Stimulated activated CD8-positive, alpha-beta memory T cell treated with anti-CD3 and anti-CD28 coated beads, Interleukin-4, amount 100 ng/mL, for 24 hours (primary cell): Measurements from ENCODE around the gene KLRC3.
"Not testable (repeated sequence)": the region's sequence is repeated elsewhere in the genome, so short reads cannot be mapped to it uniquely, and the experiment has no call there.

Source experiments
- DNase-seq: peaks from one replicate; pipeline ENCODE4 v3.0.0-alpha.2; 2020; ENCODE audit warnings: low read depth

KLRC3 gene

GRCh38 chr12:10420334-10420733, at the start of gene KLRC3:
KLRC3 (minus strand) TSS chr12:10420595; CDS start chr12:10420550, 45 bp downstream.
- not testable (repeated sequence) for DNase-seq

GRCh38 chr12:10469701-10470100, 49.3 kb upstream of the KLRC3 start:
- DNase-seq, result no peak

GRCh38 chr12:10466311-10466710, 45.9 kb upstream of the KLRC3 start:
- no peak for DNase-seq

- no peak for DNase-seq
These were observed 37.4 kb upstream of the KLRC3 start for GRCh38 chr12:10457760-10458159.

GRCh38 chr12:10456856-10457255, 36.5 kb upstream of the KLRC3 start:
- no peak for DNase-seq

- DNase-seq, result no peak
These were observed 35.4 kb upstream of the KLRC3 start for GRCh38 chr12:10455766-10456165.

- DNase-seq, result no peak
These were observed 34.1 kb upstream of the KLRC3 start for GRCh38 chr12:10454531-10454930.

- no peak for DNase-seq
These were observed 32.8 kb upstream of the KLRC3 start, which contains the start of gene KLRC1 for GRCh38 chr12:10453156-10453555. KLRC1 (minus strand) TSS chr12:10453377; CDS start chr12:10451156, 2,221 bp downstream.

GRCh38 chr12:10448236-10448635, 27.8 kb upstream of the KLRC3 start:
- no peak for DNase-seq

- not testable (repeated sequence) for DNase-seq
These were observed 25.7 kb upstream of the KLRC3 start for GRCh38 chr12:10446052-10446451.

GRCh38 chr12:10441144-10441543, 20.7 kb upstream of the KLRC3 start:
- DNase-seq, result not testable (repeated sequence)

GRCh38 chr12:10439608-10440274, 19.3 kb upstream of the KLRC3 start:
- DNase-seq, result not testable (repeated sequence)

- not testable (repeated sequence) for DNase-seq
These were observed 17.2 kb upstream of the KLRC3 start for GRCh38 chr12:10437601-10438000.

- DNase-seq, result not testable (repeated sequence)
These were observed 15.4 kb upstream of the KLRC3 start, which contains the start of gene KLRC2 for GRCh38 chr12:10435816-10436215. KLRC2 (minus strand) TSS chr12:10436010; CDS start chr12:10435986, 24 bp downstream.

- DNase-seq, result not testable (repeated sequence)
These were observed 10.2 kb upstream of the KLRC3 start for GRCh38 chr12:10430623-10431022.

- not testable (repeated sequence) for DNase-seq
These were observed 5.5 kb upstream of the KLRC3 start for GRCh38 chr12:10425938-10426337.

- DNase-seq, result not testable (repeated sequence)
These were observed 4.0 kb upstream of the KLRC3 start for GRCh38 chr12:10424260-10424899.

GRCh38 chr12:10422159-10422558, 1.8 kb upstream of the KLRC3 start:
- DNase-seq, result not testable (repeated sequence)

- DNase-seq, result no peak
These were observed 11.0 kb downstream of the KLRC3 start, which contains the start of gene KLRC4 for GRCh38 chr12:10409392-10409791. KLRC4 (minus strand) TSS chr12:10409757; CDS start chr12:10409575, 182 bp downstream.

- DNase-seq, result no peak
These were observed 11.6 kb downstream of the KLRC3 start for GRCh38 chr12:10408842-10409241.

GRCh38 chr12:10406725-10407124, 13.7 kb downstream of the KLRC3 start:
- DNase-seq, result no peak

- no peak for DNase-seq
These were observed 15.1 kb downstream of the KLRC3 start for GRCh38 chr12:10405294-10405693.

GRCh38 chr12:10404798-10405197, 15.6 kb downstream of the KLRC3 start:
- no peak for DNase-seq
